Smooth muscle cell (in vitro differentiated cells): Measurements from ENCODE around the gene PELO. TPM values are rescaled to one million over a fixed set of nuclear protein-coding genes. Genes with fewer than 3 reads are reported as not detected.

Experiments
- DNase-seq: peaks from one replicate; lab custom pipeline; 2025; ENCODE audit not compliant: unreplicated experiment; lab: John Stamatoyannopoulos, UW
- H2AFZ ChIP-seq: fragments of 200-600 bp; sonication (generic); 2 replicates; pipeline ENCODE4 v1.6.0; 2016; ENCODE audit warnings: antibody characterized with exemption, low read depth, mild to moderate bottlenecking
- H3F3A ChIP-seq: fragments of 200-600 bp; sonication (generic); 2 replicates; pipeline ENCODE4 v1.6.0; 2017; ENCODE audit warnings: antibody characterized with exemption, low read depth
- H3K27ac ChIP-seq: fragments of 200-600 bp; sonication (generic); 2 replicates; pipeline ENCODE4 v1.5.1; 2016; ENCODE audit warnings: low read depth, mild to moderate bottlenecking
- H3K27me3 ChIP-seq: fragments of 200-600 bp; sonication (generic); 2 replicates; pipeline ENCODE4 v1.6.1; 2016; ENCODE audit warnings: low read depth, mild to moderate bottlenecking
- H3K36me3 ChIP-seq: fragments of 200-600 bp; sonication (generic); 2 replicates; pipeline ENCODE4 v1.5.1; 2016; ENCODE audit warnings: low read depth
- H3K4me1 ChIP-seq: fragments of 200-600 bp; sonication (generic); 2 replicates; pipeline ENCODE4 v1.5.1; 2016; ENCODE audit warnings: low read depth
- H3K4me2 ChIP-seq: fragments of 200-600 bp; sonication (generic); 2 replicates; pipeline ENCODE4 v1.6.0; 2016; ENCODE audit warnings: mild to moderate bottlenecking
- H3K4me3 ChIP-seq: fragments of 200-600 bp; sonication (generic); 2 replicates; pipeline ENCODE4 v1.5.1; 2016; ENCODE audit warnings: mild to moderate bottlenecking
- H3K79me2 ChIP-seq: fragments of 200-600 bp; sonication (generic); 2 replicates; pipeline ENCODE4 v1.6.0; 2016; ENCODE audit warnings: low read depth, mild to moderate bottlenecking
- H3K9ac ChIP-seq: fragments of 200-600 bp; sonication (generic); 2 replicates; pipeline ENCODE4 v1.6.0; 2016; ENCODE audit warnings: low read depth
- H3K9me3 ChIP-seq: fragments of 200-600 bp; sonication (generic); replicated peaks from 2 replicates; pipeline ENCODE4 v1.5.1; 2016; ENCODE audit warnings: low read depth
- H4K20me1 ChIP-seq: fragments of 200-600 bp; sonication (generic); 2 replicates; pipeline ENCODE4 v1.6.0; 2016; ENCODE audit warnings: low read depth
- WGBS: methylation state at CpG from one replicate; pipeline ENCODE4 v1.1.7; 2016; ENCODE audit warnings: low lambda C conversion rate; 5-methylcytosine and 5-hydroxymethylcytosine counted together
- polyA plus RNA-seq: library from polyadenylated mRNA; unstranded; fragments of >200 nt; fragmentation: Nextera tagmentation; extraction: Ambion mirVana; gene quantifications from 2 replicates; pipeline ENCODE4 v1.2.1, GENCODE V29; 2016
- total RNA-seq: library from RNA; depleted of rRNA; stranded (reverse); fragments of >200 nt; gene quantifications from 2 replicates; pipeline ENCODE4 v1.2.3, GENCODE V29; 2014
- TF ChIP-seq, protein P1 (sequence below): fragments of 200-600 bp; sonication (generic); IDR thresholded peaks from 2 replicates; pipeline ENCODE4 v1.5.1; 2017; ENCODE audit warnings: borderline replicate concordance, mild to moderate bottlenecking, antibody characterized with exemption; ENCODE audit not compliant: insufficient read depth, poor library complexity, severe bottlenecking

The PELO gene
- total and polyA plus RNA-seq, 2 experiments from 2014 or later = 37.0 to 88.2 TPM

DNA sequence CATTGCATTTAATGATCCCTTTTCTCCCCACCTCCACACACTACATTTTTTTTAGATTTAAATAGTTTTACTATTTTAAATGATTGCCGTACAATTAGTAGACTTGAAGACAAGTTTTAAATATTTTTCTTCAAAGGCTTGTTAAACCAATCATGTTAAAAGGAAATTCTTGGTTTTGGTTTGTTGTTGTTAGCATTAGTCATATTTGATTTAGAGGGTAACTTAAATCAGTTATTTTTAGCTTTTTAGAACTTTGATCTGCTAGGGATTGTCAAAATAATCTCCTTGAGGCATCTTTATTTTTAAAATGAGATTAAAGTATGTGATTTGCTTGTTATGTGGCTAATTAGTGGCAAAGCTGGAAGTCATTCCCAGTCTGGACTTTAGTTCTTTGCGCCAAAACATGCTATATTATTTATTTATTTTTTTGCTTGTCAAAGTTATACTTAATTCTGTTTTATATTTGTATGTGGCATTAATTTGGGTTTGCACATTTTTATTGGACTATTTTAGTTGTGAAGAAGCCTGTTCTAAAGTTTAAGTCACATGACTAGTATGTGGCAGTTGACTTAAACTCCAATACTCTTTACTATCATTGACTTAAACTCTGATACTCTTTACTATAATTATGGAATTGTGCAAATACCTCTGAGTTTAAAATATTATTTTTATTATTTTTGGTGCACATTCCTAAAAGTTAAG, 14.7 kb downstream of the PELO start:
- peaks cover 23% of the 10 kb centered on the region for H3F3A ChIP-seq
- TF ChIP-seq, protein P1, sequence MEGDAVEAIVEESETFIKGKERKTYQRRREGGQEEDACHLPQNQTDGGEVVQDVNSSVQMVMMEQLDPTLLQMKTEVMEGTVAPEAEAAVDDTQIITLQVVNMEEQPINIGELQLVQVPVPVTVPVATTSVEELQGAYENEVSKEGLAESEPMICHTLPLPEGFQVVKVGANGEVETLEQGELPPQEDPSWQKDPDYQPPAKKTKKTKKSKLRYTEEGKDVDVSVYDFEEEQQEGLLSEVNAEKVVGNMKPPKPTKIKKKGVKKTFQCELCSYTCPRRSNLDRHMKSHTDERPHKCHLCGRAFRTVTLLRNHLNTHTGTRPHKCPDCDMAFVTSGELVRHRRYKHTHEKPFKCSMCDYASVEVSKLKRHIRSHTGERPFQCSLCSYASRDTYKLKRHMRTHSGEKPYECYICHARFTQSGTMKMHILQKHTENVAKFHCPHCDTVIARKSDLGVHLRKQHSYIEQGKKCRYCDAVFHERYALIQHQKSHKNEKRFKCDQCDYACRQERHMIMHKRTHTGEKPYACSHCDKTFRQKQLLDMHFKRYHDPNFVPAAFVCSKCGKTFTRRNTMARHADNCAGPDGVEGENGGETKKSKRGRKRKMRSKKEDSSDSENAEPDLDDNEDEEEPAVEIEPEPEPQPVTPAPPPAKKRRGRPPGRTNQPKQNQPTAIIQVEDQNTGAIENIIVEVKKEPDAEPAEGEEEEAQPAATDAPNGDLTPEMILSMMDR = no peak
- peaks cover 60% of the 10 kb centered on the region for H4K20me1 ChIP-seq
- H3K36me3 ChIP-seq = no peaks in the 10 kb centered on the region
- no peaks in the 10 kb centered on the region for H3K27me3 ChIP-seq
- H3K27ac ChIP-seq = peak overlapping the region; percentile 94
- peak overlapping the region; percentile 88 for H3K9ac ChIP-seq
- WGBS = 25% methylated on average over 2 of the region's 2 CpGs
- H3K4me2 ChIP-seq = peak overlapping the region; percentile 85
- no peak overlapping the region for H2AFZ ChIP-seq
- no peaks in the 10 kb centered on the region for H3K9me3 ChIP-seq
- peaks cover 86% of the 10 kb centered on the region for H3K79me2 ChIP-seq
- no peak for DNase-seq
- peak overlapping the region; percentile 56 for H3K4me3 ChIP-seq
- peaks cover 42% of the 10 kb centered on the region for H3K4me1 ChIP-seq

DNA sequence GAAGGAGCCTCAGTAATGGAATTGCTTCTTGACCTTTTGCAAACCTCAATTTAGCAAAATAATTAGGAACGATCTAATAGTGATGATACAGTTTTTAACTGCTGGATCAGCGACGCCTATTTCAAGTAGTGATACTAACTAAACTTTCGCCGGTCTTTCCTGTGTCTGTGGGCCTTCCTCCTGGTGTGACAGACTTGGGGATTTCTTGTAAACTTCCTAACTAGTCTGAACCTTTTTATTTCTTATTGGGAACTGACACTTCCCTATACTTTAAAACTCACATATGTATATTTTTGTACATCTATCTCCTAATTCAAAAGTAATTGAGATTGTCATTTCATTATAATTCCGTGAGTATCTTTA, 15.2 kb downstream of the PELO start:
- H3K9ac ChIP-seq = peak overlapping the region; percentile 88
- H3K4me2 ChIP-seq = peak overlapping the region; percentile 85
- peaks cover 23% of the 10 kb centered on the region for H3F3A ChIP-seq
- peaks cover 65% of the 10 kb centered on the region for H4K20me1 ChIP-seq
- H3K27ac ChIP-seq = peak overlapping the region; percentile 94
- H3K4me1 ChIP-seq = peaks cover 45% of the 10 kb centered on the region
- H3K36me3 ChIP-seq = no peaks in the 10 kb centered on the region
- TF ChIP-seq, protein P1 = no peak
- WGBS = 43% methylated on average over 6 of the region's 6 CpGs
- peaks cover 86% of the 10 kb centered on the region for H3K79me2 ChIP-seq
- H3K9me3 ChIP-seq = no peaks in the 10 kb centered on the region
- H2AFZ ChIP-seq = no peak overlapping the region
- H3K27me3 ChIP-seq = no peaks in the 10 kb centered on the region
- no peak for DNase-seq
- peak overlapping the region; percentile 56 for H3K4me3 ChIP-seq

DNA sequence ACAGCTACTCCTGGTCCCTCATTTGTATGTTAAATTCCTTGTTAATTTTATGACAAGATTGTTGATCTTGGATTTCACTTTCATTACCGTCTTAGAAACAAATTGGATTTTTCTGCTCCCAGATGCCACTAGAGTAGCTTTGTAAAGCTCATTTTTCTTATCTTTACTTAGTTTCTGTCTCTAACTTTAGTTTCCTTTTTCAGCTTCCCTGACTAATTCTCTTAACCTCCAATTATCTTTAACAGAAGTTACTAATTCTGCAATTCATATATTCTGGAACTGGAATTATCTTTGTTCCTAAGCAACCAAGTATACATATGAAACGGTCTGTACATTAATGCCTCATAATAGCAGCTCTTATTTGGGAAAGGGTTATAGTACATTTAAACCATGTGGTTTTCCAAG, 16.7 kb downstream of the PELO start:
- Histone ChIP-seq H3F3A (peaks cover 17% of the 10 kb centered on the region), H3K4me3 (peak overlapping the region; percentile 56), H4K20me1 (peaks cover 65% of the 10 kb centered on the region), H3K79me2 (peaks cover 87% of the 10 kb centered on the region), H3K27me3 (no peaks in the 10 kb centered on the region), H2AFZ (no peak overlapping the region), H3K9ac (peak overlapping the region; percentile 22), H3K4me1 (peaks cover 38% of the 10 kb centered on the region), H3K27ac (peak overlapping the region; percentile 94), H3K4me2 (peak overlapping the region; percentile 85), H3K9me3 (no peaks in the 10 kb centered on the region), H3K36me3 (no peaks in the 10 kb centered on the region)
- 15% methylated on average over 2 of the region's 2 CpGs for WGBS
- TF ChIP-seq, protein P1 = no peak
- DNase-seq = no peak

DNA sequence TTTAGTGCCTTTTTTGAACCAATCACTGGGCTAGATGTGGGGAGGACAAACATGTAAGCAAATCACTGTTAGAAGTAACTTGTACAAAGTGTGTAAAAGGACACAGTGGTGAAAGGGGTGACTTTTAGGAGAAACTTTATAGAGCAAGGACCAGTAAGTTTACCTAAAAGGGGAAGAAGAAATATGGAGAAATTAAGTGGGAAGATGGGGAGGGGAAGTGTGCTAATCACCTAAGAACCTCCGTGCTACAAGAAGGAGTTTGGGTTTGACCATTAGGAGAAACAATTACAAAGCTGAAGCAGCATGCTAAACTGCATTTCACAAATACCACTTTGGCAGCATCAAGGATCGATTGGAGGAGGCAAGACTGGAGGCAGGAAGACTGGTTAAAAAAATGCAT, 17.3 kb downstream of the PELO start:
- peaks cover 87% of the 10 kb centered on the region for H3K79me2 ChIP-seq
- peak overlapping the region; percentile 56 for H3K4me3 ChIP-seq
- H3K9ac ChIP-seq = peak overlapping the region; percentile 22
- peaks cover 19% of the 10 kb centered on the region for H3F3A ChIP-seq
- H3K27ac ChIP-seq = peak overlapping the region; percentile 94
- H3K4me1 ChIP-seq = peaks cover 42% of the 10 kb centered on the region
- 80% methylated on average over 2 of the region's 2 CpGs for WGBS
- no peak for DNase-seq
- no peaks in the 10 kb centered on the region for H3K9me3 ChIP-seq
- no peak overlapping the region for H2AFZ ChIP-seq
- TF ChIP-seq, protein P1 = no peak
- H3K4me2 ChIP-seq = peak overlapping the region; percentile 85
- H3K36me3 ChIP-seq = no peaks in the 10 kb centered on the region
- peaks cover 65% of the 10 kb centered on the region for H4K20me1 ChIP-seq
- H3K27me3 ChIP-seq = no peaks in the 10 kb centered on the region
